CD14-positive monocyte (primary cell): Measurements from ENCODE around the gene ROBO2. TPM values are rescaled to one million over a fixed set of nuclear protein-coding genes. Genes with fewer than 3 reads are reported as not detected.

Source experiments
- DNase-seq, 3 donors: peaks; one replicate each; pipeline ENCODE4 v3.0.0-alpha.2; 2011 to 2022
- H2AFZ ChIP-seq: 2 replicates; pipeline ENCODE4 v1.6.0; 2012; ENCODE audit warnings: mild to moderate bottlenecking, low read depth, low read length, inconsistent platforms; ENCODE audit not compliant: insufficient read depth, poor library complexity, severe bottlenecking
- H3K27ac ChIP-seq, 2 donors: 1 replicate in 1 of 2; 2 replicates in 1 of 2; pipeline ENCODE4 v1.5.1; 2012 to 2013; ENCODE audit warnings: low read length in 2 of 2, control low read depth in 1 of 2, inconsistent platforms in 1 of 2, low read depth in 1 of 2, mild to moderate bottlenecking in 1 of 2
- H3K27me3 ChIP-seq, 2 donors: one replicate each; pipeline versions ENCODE4 v1.6.0 to v1.6.1; 2011 to 2013; ENCODE audit warnings: low read length in 2 of 2; ENCODE audit not compliant: control insufficient read depth in 2 of 2, insufficient read depth in 2 of 2
- H3K36me3 ChIP-seq, 2 donors: replicated peaks in 1 of 2; 1 replicate in 1 of 2; 2 replicates in 1 of 2; pipeline versions ENCODE4 v1.5.1 to v1.6.1; 2012 to 2013; ENCODE audit warnings: low read length in 2 of 2, control low read depth in 1 of 2, inconsistent platforms in 1 of 2, mild to moderate bottlenecking in 1 of 2; ENCODE audit not compliant: insufficient read depth in 2 of 2, control insufficient read depth in 1 of 2
- H3K4me1 ChIP-seq, 2 donors: 1 replicate in 1 of 2; 2 replicates in 1 of 2; pipeline versions ENCODE4 v1.5.1 to v1.6.1; 2012 to 2013; ENCODE audit warnings: low read length in 2 of 2, control low read depth in 1 of 2, inconsistent platforms in 1 of 2, mild to moderate bottlenecking in 1 of 2, moderate library complexity in 1 of 2; ENCODE audit not compliant: insufficient read depth in 2 of 2, control insufficient read depth in 1 of 2
- H3K4me2 ChIP-seq: replicated peaks from 2 replicates; pipeline ENCODE3; 2012; ENCODE audit warnings: low read length, moderate library complexity, mild to moderate bottlenecking; ENCODE audit not compliant: poor library complexity, severe bottlenecking; ENCODE audit errors: extremely low read depth
- H3K4me3 ChIP-seq, 3 experiments: fragments of 200-600 bp in 1 of 3; sonication (generic) in 1 of 3; replicated peaks in 1 of 3; 1 replicate in 2 of 3; 2 replicates in 1 of 3; pipeline ENCODE4 v1.5.1; 2011 to 2013; ENCODE audit warnings: low read length in 3 of 3, mild to moderate bottlenecking in 3 of 3, control low read depth in 2 of 3, low read depth in 2 of 3, inconsistent platforms in 1 of 3, moderate library complexity in 1 of 3
- H3K79me2 ChIP-seq: 2 replicates; pipeline ENCODE4 v1.6.0; 2012; ENCODE audit warnings: mild to moderate bottlenecking, control low read depth, inconsistent platforms, low read length, moderate library complexity; ENCODE audit not compliant: insufficient read depth
- H3K9ac ChIP-seq: 2 replicates; pipeline ENCODE4 v1.6.0; 2017; ENCODE audit warnings: low read length, mild to moderate bottlenecking; ENCODE audit not compliant: insufficient read depth, poor library complexity, severe bottlenecking
- H3K9me3 ChIP-seq, 2 donors: replicated peaks in 1 of 2; 1 replicate in 1 of 2; 2 replicates in 1 of 2; pipeline versions ENCODE4 v1.5.1 to v1.6.1; 2012 to 2013; ENCODE audit warnings: low read length in 2 of 2, control low read depth in 1 of 2; ENCODE audit not compliant: control insufficient read depth in 1 of 2, insufficient read depth in 1 of 2
- H4K20me1 ChIP-seq: 2 replicates; pipeline ENCODE4 v1.6.0; 2012; ENCODE audit warnings: mild to moderate bottlenecking, low read length, control low read depth, moderate library complexity; ENCODE audit not compliant: insufficient read depth
- H3K27ac Mint-ChIP-seq, 7 donors: one replicate each; pipeline ENCODE4 v1.8.0; 2020; ENCODE audit warnings: mild to moderate bottlenecking in 7 of 7, mixed read lengths in 7 of 7, moderate library complexity in 6 of 7, inconsistent platforms in 2 of 7
- H3K27me3 Mint-ChIP-seq, 3 donors: one replicate each; pipeline ENCODE4 v1.8.0; 2021 to 2022; ENCODE audit warnings: low read depth in 3 of 3, mild to moderate bottlenecking in 3 of 3, mixed read lengths in 3 of 3, moderate library complexity in 3 of 3, inconsistent platforms in 1 of 3
- H3K36me3 Mint-ChIP-seq, 2 donors: one replicate each; pipeline ENCODE4 v1.8.0; 2020; ENCODE audit warnings: mixed read lengths in 2 of 2, inconsistent platforms in 1 of 2, mild to moderate bottlenecking in 1 of 2
- H3K4me1 Mint-ChIP-seq: one replicate; pipeline ENCODE4 v1.8.0; 2020; ENCODE audit warnings: mild to moderate bottlenecking, mixed read lengths
- H3K4me3 Mint-ChIP-seq, 2 donors: one replicate each; pipeline ENCODE4 v1.8.0; 2020; ENCODE audit warnings: mild to moderate bottlenecking in 2 of 2, mixed read lengths in 2 of 2, moderate library complexity in 1 of 2
- H3K9me3 Mint-ChIP-seq, 7 donors: one replicate each; pipeline ENCODE4 v1.8.0; 2020 to 2022; ENCODE audit warnings: mixed read lengths in 7 of 7, mild to moderate bottlenecking in 6 of 7, moderate library complexity in 6 of 7, inconsistent platforms in 2 of 7
- WGBS: methylation state at CpG from one replicate; pipeline ENCODE4 v1.1.5; 2013; ENCODE audit warnings: missing lambda C conversion rate; ENCODE audit not compliant: insufficient coverage; 5-methylcytosine and 5-hydroxymethylcytosine counted together
- intact Hi-C, 2 donors: fragments of 100-400 bp; cut with micrococcal nuclease; formaldehyde crosslinking; loops; one replicate each; pipeline versions ENCODE4 v1.15.0 to v1.15.1; 2023
- polyA plus RNA-seq, 3 donors: library from polyadenylated mRNA; depleted of rRNA in 1 of 3; unstranded in 2 of 3; stranded (reverse) in 1 of 3; fragments of 300-500 nt in 2 of 3; fragments of >200 nt in 1 of 3; fragmentation: Illumina TruSeq in 2 of 3; gene quantifications; 1 replicate in 2 of 3; 2 replicates in 1 of 3; pipeline ENCODE4 v1.2.3, GENCODE V29; 2012 to 2021
- TF ChIP-seq, protein P1 (sequence below): fragments of 200-600 bp; IDR thresholded peaks from one replicate; pipeline ENCODE4 v1.8.0; 2022; ENCODE audit warnings: antibody characterized with exemption, mild to moderate bottlenecking

Gene ROBO2
- polyA plus RNA-seq, 3 donors = not detected

DNA sequence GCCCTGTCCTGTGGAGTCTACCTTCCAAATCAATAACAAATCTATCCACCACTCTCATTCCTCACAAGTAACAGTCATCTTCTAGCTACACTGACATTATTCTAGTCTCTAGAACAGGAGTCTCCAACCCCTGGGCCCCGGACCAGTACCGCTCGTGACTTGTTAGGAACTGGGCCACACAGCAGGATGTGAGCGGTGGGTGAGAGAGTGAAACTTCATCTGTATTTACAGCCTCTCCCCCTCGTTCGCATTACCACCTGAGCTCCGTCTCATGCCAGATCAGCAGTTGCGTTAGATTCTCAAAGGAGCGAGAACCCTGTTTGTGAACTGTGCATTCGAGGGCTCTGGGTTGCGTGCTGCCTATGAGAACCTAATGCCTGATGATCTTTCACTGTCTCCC is 31.9 kb downstream of the ROBO2 start:
- Histone ChIP-seq H3K9me3 (no peaks in the 10 kb centered on the region), H3K27me3 (no peaks in the 10 kb centered on the region), H3K36me3 (no peaks in the 10 kb centered on the region), H3K4me3 (no peak overlapping the region), H3K4me2 (no peak overlapping the region), H3K79me2 (no peaks in the 10 kb centered on the region), H3K4me1 (no peaks in the 10 kb centered on the region), H3K9ac (no peak overlapping the region), H2AFZ (no peak overlapping the region), H3K27ac (no peak overlapping the region), H4K20me1 (no peaks in the 10 kb centered on the region)
- no peak for DNase-seq
- TF ChIP-seq, protein P1, sequence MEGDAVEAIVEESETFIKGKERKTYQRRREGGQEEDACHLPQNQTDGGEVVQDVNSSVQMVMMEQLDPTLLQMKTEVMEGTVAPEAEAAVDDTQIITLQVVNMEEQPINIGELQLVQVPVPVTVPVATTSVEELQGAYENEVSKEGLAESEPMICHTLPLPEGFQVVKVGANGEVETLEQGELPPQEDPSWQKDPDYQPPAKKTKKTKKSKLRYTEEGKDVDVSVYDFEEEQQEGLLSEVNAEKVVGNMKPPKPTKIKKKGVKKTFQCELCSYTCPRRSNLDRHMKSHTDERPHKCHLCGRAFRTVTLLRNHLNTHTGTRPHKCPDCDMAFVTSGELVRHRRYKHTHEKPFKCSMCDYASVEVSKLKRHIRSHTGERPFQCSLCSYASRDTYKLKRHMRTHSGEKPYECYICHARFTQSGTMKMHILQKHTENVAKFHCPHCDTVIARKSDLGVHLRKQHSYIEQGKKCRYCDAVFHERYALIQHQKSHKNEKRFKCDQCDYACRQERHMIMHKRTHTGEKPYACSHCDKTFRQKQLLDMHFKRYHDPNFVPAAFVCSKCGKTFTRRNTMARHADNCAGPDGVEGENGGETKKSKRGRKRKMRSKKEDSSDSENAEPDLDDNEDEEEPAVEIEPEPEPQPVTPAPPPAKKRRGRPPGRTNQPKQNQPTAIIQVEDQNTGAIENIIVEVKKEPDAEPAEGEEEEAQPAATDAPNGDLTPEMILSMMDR = no peak
- Mint-ChIP-seq H3K27me3 (no peaks in the 10 kb centered on the region), H3K4me1 (no peaks in the 10 kb centered on the region), H3K9me3 (no peaks in the 10 kb centered on the region), H3K4me3 (no peak overlapping the region), H3K36me3 (no peaks in the 10 kb centered on the region), H3K27ac (no peak overlapping the region)
- 88% methylated on average over 7 of the region's 11 CpGs for WGBS
- intact Hi-C loops = no loop called here

DNA sequence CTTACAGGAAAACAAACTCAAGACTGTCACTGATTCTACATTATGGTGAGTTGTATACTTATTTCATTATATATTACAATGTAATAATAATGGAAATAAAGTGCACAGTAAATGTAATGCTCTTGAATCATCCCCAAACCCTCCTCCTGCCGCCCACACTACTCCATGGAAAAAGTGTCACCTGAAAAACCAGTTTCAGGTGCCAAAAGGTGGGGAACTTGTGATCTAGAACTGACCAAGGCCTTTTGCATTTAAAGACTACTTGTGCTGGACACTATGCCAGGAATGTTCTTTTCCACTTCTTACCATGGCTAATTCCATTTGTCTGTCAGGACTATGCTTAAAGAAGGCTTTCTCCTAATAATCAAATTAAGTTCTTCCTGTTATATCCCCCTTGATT is 32.3 kb downstream of the ROBO2 start:
- TF ChIP-seq, protein P1 = no peak
- Histone ChIP-seq H3K9me3 (no peaks in the 10 kb centered on the region), H4K20me1 (no peaks in the 10 kb centered on the region), H3K4me1 (no peaks in the 10 kb centered on the region), H3K79me2 (no peaks in the 10 kb centered on the region), H3K27ac (no peak overlapping the region), H3K27me3 (no peaks in the 10 kb centered on the region), H3K4me2 (no peak overlapping the region), H3K4me3 (no peak overlapping the region), H3K9ac (no peak overlapping the region), H3K36me3 (no peaks in the 10 kb centered on the region), H2AFZ (no peak overlapping the region)
- Mint-ChIP-seq H3K27ac (no peak overlapping the region), H3K27me3 (no peaks in the 10 kb centered on the region), H3K9me3 (no peaks in the 10 kb centered on the region), H3K4me3 (no peak overlapping the region), H3K36me3 (no peaks in the 10 kb centered on the region), H3K4me1 (no peaks in the 10 kb centered on the region)
- no peak for DNase-seq
- WGBS = 67% methylated on average over 1 of the region's 1 CpG
- intact Hi-C loops = no loop called here
